ENCODE measurements around the gene OS9.
A peak's percentile ranks its signal among the peaks of the same experiment; 100 is the strongest.

The OS9 gene

GRCh38 chr12:57751788-57752667, 58.1 kb downstream of the OS9 start, which contains the start of gene CDK4 (continued):
- no peak for TF ChIP-seq ZNF776 (tag by site-specific recombination; IDR thresholded peaks at IDR 0.05; ENCODE audit: borderline replicate concordance)
- peak; percentile 51 for TF ChIP-seq ZBTB11 (tag by site-specific recombination; conservative IDR thresholded peaks at IDR 0.05; ENCODE audit: low read depth)
- TF ChIP-seq ZNF223 (tag by site-specific recombination; IDR thresholded peaks at IDR 0.05) = no peak
- TF ChIP-seq ZNF645 (tag by site-specific recombination; IDR thresholded peaks at IDR 0.05) = no peak
- TF ChIP-seq ZNF449 (tag by site-specific recombination; IDR thresholded peaks at IDR 0.05) = 0 out of 2 replicates have a peak, but pooled peaks have one; percentile 23
- peak; percentile 41; the same call in 1 of the 2 replicates for TF ChIP-seq YY1 (tag by site-specific recombination; IDR thresholded peaks at IDR 0.05)
- peak; percentile 79 for TF ChIP-seq ZNF2 (tag by site-specific recombination; IDR thresholded peaks at IDR 0.05)
- peak; percentile 68; the same call in 1 of the 2 replicates for TF ChIP-seq PRDM4 (tag by site-specific recombination; IDR thresholded peaks at IDR 0.05)
- TF ChIP-seq ZNF426 (tag by site-specific recombination; IDR thresholded peaks at IDR 0.05) = no peak
- 0 out of 2 replicates have a peak, but pooled peaks have one; percentile 37 for TF ChIP-seq MYNN (tag by site-specific recombination; IDR thresholded peaks at IDR 0.05; ENCODE audit: borderline replicate concordance)
- TF ChIP-seq ZNF596 (tag by site-specific recombination; IDR thresholded peaks at IDR 0.05) = no peak
- peak; percentile 63 for TF ChIP-seq ZBTB20 (tag by site-specific recombination; IDR thresholded peaks at IDR 0.05)
- 0 out of 2 replicates have a peak, but pooled peaks have one; percentile 12 for TF ChIP-seq REPIN1 (tag by site-specific recombination; IDR thresholded peaks at IDR 0.05; ENCODE audit: low read depth)
- TF ChIP-seq ZSCAN5A (tag by site-specific recombination; IDR thresholded peaks at IDR 0.05) = no peak
- peak; percentile 83 for TF ChIP-seq ZNF394 (tag by site-specific recombination; IDR thresholded peaks at IDR 0.05; ENCODE audit: borderline replicate concordance)
- no peak for TF ChIP-seq ZNF707 (tag by site-specific recombination; IDR thresholded peaks at IDR 0.05)
- no peak for TF ChIP-seq ZNF830 (tag by site-specific recombination; IDR thresholded peaks at IDR 0.05; ENCODE audit: low read depth)
- TF ChIP-seq ZNF701 (tag by site-specific recombination; IDR thresholded peaks at IDR 0.05) = no peak
- TF ChIP-seq ZNF600 (tag by site-specific recombination; IDR thresholded peaks at IDR 0.05) = peak; percentile 94
- peak; percentile 87 for TF ChIP-seq SCRT2 (tag by site-specific recombination; IDR thresholded peaks at IDR 0.05)
- TF ChIP-seq ZNF626 (tag by site-specific recombination; IDR thresholded peaks at IDR 0.05) = no peak
- TF ChIP-seq ZNF391 (tag by site-specific recombination; IDR thresholded peaks at IDR 0.05; ENCODE audit: borderline replicate concordance, low read depth) = 0 out of 2 replicates have a peak, but pooled peaks have one; percentile 51
- TF ChIP-seq ZBTB49 (tag by site-specific recombination; IDR thresholded peaks at IDR 0.05; ENCODE audit: low read depth) = no peak
- no peak for TF ChIP-seq ZNF521 (tag by site-specific recombination; IDR thresholded peaks at IDR 0.05)
- TF ChIP-seq GLIS1 (tag by site-specific recombination; IDR thresholded peaks at IDR 0.05) = peak; percentile 99

All from HEK293 (cell line).